Liver (tissue), 9 donors: ENCODE measurements around the gene SYCP3. TPM values are rescaled to one million over a fixed set of nuclear protein-coding genes. Genes with fewer than 3 reads are reported as not detected.

Experiments
- DNase-seq: peaks from one replicate; pipeline ENCODE4 v3.0.0-alpha.2; 2017; ENCODE audit warnings: low spot score
- H3K27ac ChIP-seq, 2 donors: one replicate each; pipeline ENCODE4 v1.7.0; 2013; ENCODE audit warnings: inconsistent platforms in 2 of 2, low read length in 2 of 2, control low read depth in 1 of 2, low read depth in 1 of 2, mild to moderate bottlenecking in 1 of 2
- H3K27me3 ChIP-seq, 4 donors: one replicate each; pipeline versions ENCODE4 v1.6.1 to v1.7.0; 2013; ENCODE audit warnings: low read length in 3 of 4, inconsistent platforms in 1 of 4, mild to moderate bottlenecking in 1 of 4, moderate library complexity in 1 of 4; ENCODE audit not compliant: control insufficient read depth in 4 of 4, insufficient read depth in 4 of 4
- H3K36me3 ChIP-seq, 4 donors: one replicate each; pipeline versions ENCODE4 v1.6.1 to v1.7.0; 2013; ENCODE audit warnings: low read length in 3 of 4, mild to moderate bottlenecking in 3 of 4, low read depth in 1 of 4, moderate library complexity in 1 of 4; ENCODE audit not compliant: control insufficient read depth in 4 of 4, insufficient read depth in 3 of 4
- H3K4me1 ChIP-seq, 4 donors: one replicate each; pipeline versions ENCODE4 v1.6.1 to v1.7.0; 2013; ENCODE audit warnings: low read length in 3 of 4, mild to moderate bottlenecking in 3 of 4, moderate library complexity in 1 of 4; ENCODE audit not compliant: control insufficient read depth in 4 of 4, insufficient read depth in 4 of 4
- H3K4me3 ChIP-seq, 3 donors: one replicate each; pipeline versions ENCODE4 v1.6.1 to v1.7.0; 2013; ENCODE audit warnings: low read length in 3 of 3, control low read depth in 1 of 3, low read depth in 1 of 3, mild to moderate bottlenecking in 1 of 3
- H3K9ac ChIP-seq, 2 donors: one replicate each; pipeline ENCODE4 v1.7.0; 2013; ENCODE audit warnings: low read length in 2 of 2, mild to moderate bottlenecking in 2 of 2, moderate library complexity in 2 of 2, control low read depth in 1 of 2, low read depth in 1 of 2
- H3K9me3 ChIP-seq, 4 donors: one replicate each; pipeline versions ENCODE4 v1.6.1 to v1.7.0; 2013; ENCODE audit warnings: low read length in 3 of 4; ENCODE audit not compliant: control insufficient read depth in 4 of 4
- CTCF ChIP-seq: fragments of 150-350 bp; IDR thresholded peaks from 2 replicates; pipeline ENCODE4 v1.5.1; 2017; ENCODE audit warnings: improper control_type of control experiment, low read depth, low read length; ENCODE audit not compliant: missing input control
- FOXA2 ChIP-seq: IDR thresholded peaks from 2 replicates; pipeline ENCODE4 v1.6.1; 2016; ENCODE audit warnings: antibody characterized with exemption
- GABPA ChIP-seq, 2 donors: IDR thresholded peaks in 1 of 2; conservative IDR thresholded peaks in 1 of 2; 2 replicates each; pipeline ENCODE4 v1.6.1; 2016; ENCODE audit warnings: antibody characterized with exemption in 2 of 2, mild to moderate bottlenecking in 1 of 2, moderate library complexity in 1 of 2
- HNF4G ChIP-seq: IDR thresholded peaks from 2 replicates; pipeline ENCODE4 v1.6.1; 2016; ENCODE audit warnings: antibody characterized with exemption
- JUND ChIP-seq, 2 donors: IDR thresholded peaks; 2 replicates each; pipeline ENCODE4 v1.6.1; 2016; ENCODE audit warnings: antibody characterized with exemption in 2 of 2
- NR2F2 ChIP-seq: IDR thresholded peaks from 2 replicates; pipeline ENCODE4 v1.6.1; 2016; ENCODE audit warnings: antibody characterized with exemption
- RAD21 ChIP-seq, 2 donors: IDR thresholded peaks; 2 replicates each; pipeline ENCODE4 v1.6.1; 2016; ENCODE audit warnings: antibody characterized with exemption in 2 of 2, mild to moderate bottlenecking in 2 of 2
- RXRA ChIP-seq, 2 donors: IDR thresholded peaks; 2 replicates each; pipeline ENCODE4 v1.6.1; 2017 to 2018; ENCODE audit warnings: antibody characterized with exemption in 2 of 2, mild to moderate bottlenecking in 1 of 2
- SP1 ChIP-seq: IDR thresholded peaks from 2 replicates; pipeline ENCODE4 v1.6.1; 2018; ENCODE audit warnings: antibody characterized with exemption, mild to moderate bottlenecking
- TAF1 ChIP-seq: conservative IDR thresholded peaks from 2 replicates; pipeline ENCODE4 v1.6.1; 2016; ENCODE audit warnings: antibody characterized with exemption, mild to moderate bottlenecking
- YY1 ChIP-seq: IDR thresholded peaks from 2 replicates; pipeline ENCODE4 v1.6.1; 2016; ENCODE audit warnings: antibody characterized with exemption, mild to moderate bottlenecking
- polyA plus RNA-seq, 2 donors: library from polyadenylated mRNA; stranded (reverse) in 1 of 2; unstranded in 1 of 2; fragments of 200-250 nt in 1 of 2; fragments of >200 nt in 1 of 2; fragmentation: Nextera tagmentation in 1 of 2; extraction: Ambion mirVana in 1 of 2; gene quantifications; one replicate each; pipeline versions ENCODE4 v1.2.1 to v1.2.3, GENCODE V29; 2013 to 2015
- total RNA-seq, 2 donors: library from RNA; depleted of rRNA; stranded (reverse); fragments of >200 nt; gene quantifications; one replicate each; pipeline ENCODE4 v1.2.3, GENCODE V29; 2014
- TF ChIP-seq, protein P1 (sequence below): IDR thresholded peaks from 2 replicates; pipeline ENCODE4 v1.6.1; 2016; ENCODE audit warnings: antibody characterized with exemption, mild to moderate bottlenecking
- TF ChIP-seq, protein P2 (sequence below): IDR thresholded peaks from 2 replicates; pipeline ENCODE4 v1.6.1; 2016; ENCODE audit warnings: antibody characterized with exemption
- TF ChIP-seq, protein P3 (sequence below): IDR thresholded peaks from 2 replicates; pipeline ENCODE4 v1.6.1; 2016; ENCODE audit warnings: antibody characterized with exemption
- donor health status: healthy.
- donor health status: healthy.
- donor health status: healthy.
- donor health status: healthy.
- donor health status: healthy.

SYCP3 gene
- total and polyA plus RNA-seq, 4 donors: 0.17 to 3.0 TPM; not detected in 2

GRCh38 chr12:101720118-101720517, 19.1 kb downstream of the SYCP3 start:
- no peak for DNase-seq
- H3K36me3 ChIP-seq: peaks cover 2 to 19% (median 7%) of the 10 kb centered on the region in 4 donors

DNA sequence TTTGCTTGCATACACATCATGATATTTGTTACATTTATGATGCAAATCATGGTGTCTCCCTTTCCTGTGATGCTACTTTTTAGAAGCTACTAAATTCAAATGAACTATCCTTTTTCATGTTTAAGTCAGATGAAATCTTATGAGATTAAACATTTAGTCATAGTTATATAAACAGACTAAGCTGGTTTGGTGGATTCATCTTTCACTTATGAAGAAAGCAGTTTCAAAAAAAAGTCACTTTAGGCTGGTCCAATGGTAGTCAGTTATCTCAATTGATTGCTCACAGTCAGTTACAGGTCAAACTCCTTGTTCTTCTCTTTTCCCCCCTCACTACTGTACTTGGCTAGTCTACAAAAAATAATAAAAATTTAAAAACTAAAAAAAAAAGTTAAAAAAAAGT, 19.7 kb downstream of the SYCP3 start:
- H3K27ac ChIP-seq: no peak overlapping the region
- H3K4me3 ChIP-seq: no peak overlapping the region
- H3K4me1 ChIP-seq: peaks cover 0 to 21% (median 7%) of the 10 kb centered on the region in 4 donors
- no peak overlapping the region for H3K9ac ChIP-seq
- TF ChIP-seq TAF1 (no peak), YY1 (no peak), RXRA (IDR thresholded peaks at IDR 0.05) (no peak), FOXA2 (no peak), HNF4G (no peak), NR2F2 (no peak), CTCF (no peak), SP1 (no peak), GABPA (IDR thresholded peaks at IDR 0.05 in 1 of 2, conservative IDR thresholded peaks at IDR 0.05 in 1 of 2) (no peak)
- TF ChIP-seq, protein P1, sequence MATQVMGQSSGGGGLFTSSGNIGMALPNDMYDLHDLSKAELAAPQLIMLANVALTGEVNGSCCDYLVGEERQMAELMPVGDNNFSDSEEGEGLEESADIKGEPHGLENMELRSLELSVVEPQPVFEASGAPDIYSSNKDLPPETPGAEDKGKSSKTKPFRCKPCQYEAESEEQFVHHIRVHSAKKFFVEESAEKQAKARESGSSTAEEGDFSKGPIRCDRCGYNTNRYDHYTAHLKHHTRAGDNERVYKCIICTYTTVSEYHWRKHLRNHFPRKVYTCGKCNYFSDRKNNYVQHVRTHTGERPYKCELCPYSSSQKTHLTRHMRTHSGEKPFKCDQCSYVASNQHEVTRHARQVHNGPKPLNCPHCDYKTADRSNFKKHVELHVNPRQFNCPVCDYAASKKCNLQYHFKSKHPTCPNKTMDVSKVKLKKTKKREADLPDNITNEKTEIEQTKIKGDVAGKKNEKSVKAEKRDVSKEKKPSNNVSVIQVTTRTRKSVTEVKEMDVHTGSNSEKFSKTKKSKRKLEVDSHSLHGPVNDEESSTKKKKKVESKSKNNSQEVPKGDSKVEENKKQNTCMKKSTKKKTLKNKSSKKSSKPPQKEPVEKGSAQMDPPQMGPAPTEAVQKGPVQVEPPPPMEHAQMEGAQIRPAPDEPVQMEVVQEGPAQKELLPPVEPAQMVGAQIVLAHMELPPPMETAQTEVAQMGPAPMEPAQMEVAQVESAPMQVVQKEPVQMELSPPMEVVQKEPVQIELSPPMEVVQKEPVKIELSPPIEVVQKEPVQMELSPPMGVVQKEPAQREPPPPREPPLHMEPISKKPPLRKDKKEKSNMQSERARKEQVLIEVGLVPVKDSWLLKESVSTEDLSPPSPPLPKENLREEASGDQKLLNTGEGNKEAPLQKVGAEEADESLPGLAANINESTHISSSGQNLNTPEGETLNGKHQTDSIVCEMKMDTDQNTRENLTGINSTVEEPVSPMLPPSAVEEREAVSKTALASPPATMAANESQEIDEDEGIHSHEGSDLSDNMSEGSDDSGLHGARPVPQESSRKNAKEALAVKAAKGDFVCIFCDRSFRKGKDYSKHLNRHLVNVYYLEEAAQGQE: no peak
- TF ChIP-seq, protein P2, sequence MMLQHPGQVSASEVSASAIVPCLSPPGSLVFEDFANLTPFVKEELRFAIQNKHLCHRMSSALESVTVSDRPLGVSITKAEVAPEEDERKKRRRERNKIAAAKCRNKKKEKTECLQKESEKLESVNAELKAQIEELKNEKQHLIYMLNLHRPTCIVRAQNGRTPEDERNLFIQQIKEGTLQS: no peak
- TF ChIP-seq, protein P3, sequence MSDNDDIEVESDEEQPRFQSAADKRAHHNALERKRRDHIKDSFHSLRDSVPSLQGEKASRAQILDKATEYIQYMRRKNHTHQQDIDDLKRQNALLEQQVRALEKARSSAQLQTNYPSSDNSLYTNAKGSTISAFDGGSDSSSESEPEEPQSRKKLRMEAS: no peak
- no peaks in the 10 kb centered on the region for H3K27me3 ChIP-seq
- DNase-seq: no peak
- H3K36me3 ChIP-seq: peaks cover 2 to 16% (median 6%) of the 10 kb centered on the region in 4 donors
- no peaks in the 10 kb centered on the region for H3K9me3 ChIP-seq

More at GRCh38 chr12:101720118-101720517, 19.1 kb downstream of the SYCP3 start:
- no peaks in the 10 kb centered on the region for H3K27me3 ChIP-seq
- H3K27ac ChIP-seq: no peak overlapping the region
- peaks cover 0 to 15% (median 4%) of the 10 kb centered on the region in 4 donors for H3K4me1 ChIP-seq
- no peak overlapping the region for H3K4me3 ChIP-seq
- no peak overlapping the region for H3K9ac ChIP-seq
- H3K9me3 ChIP-seq: no peaks in the 10 kb centered on the region
- TF ChIP-seq JUND (IDR thresholded peaks at IDR 0.05) (no peak), FOXA2 (no peak), CTCF (no peak), HNF4G (no peak), RAD21 (IDR thresholded peaks at IDR 0.05) (no peak), RXRA (IDR thresholded peaks at IDR 0.05) (no peak), TAF1 (no peak), GABPA (IDR thresholded peaks at IDR 0.05 in 1 of 2, conservative IDR thresholded peaks at IDR 0.05 in 1 of 2) (no peak), SP1 (no peak), YY1 (no peak)
- TF ChIP-seq, protein P2: no peak
